ENCODE results near the gene ITGB5. TPM values are rescaled to one million over a fixed set of nuclear protein-coding genes. Genes with fewer than 3 reads are reported as not detected.

ITGB5 gene
- total RNA-seq, 4 donors from 2014 or later = 79.2 to 122 (median 110) TPM

GRCh38 chr3:124773351-124774326 is 113.5 kb downstream of the ITGB5 start:
- intact Hi-C loops (cut with DNase I) = no loop called here
- H3K4me3 ChIP-seq (replicated peaks in 1 of 3) = no peak overlapping the region
- peak overlapping the region in 2 of 3 donors; percentile 8 to 55 for H3K27ac ChIP-seq
- no peak for DNase-seq
- no peak for TF ChIP-seq POLR2A (IDR thresholded peaks at IDR 0.05)
- TF ChIP-seq, protein P1, sequence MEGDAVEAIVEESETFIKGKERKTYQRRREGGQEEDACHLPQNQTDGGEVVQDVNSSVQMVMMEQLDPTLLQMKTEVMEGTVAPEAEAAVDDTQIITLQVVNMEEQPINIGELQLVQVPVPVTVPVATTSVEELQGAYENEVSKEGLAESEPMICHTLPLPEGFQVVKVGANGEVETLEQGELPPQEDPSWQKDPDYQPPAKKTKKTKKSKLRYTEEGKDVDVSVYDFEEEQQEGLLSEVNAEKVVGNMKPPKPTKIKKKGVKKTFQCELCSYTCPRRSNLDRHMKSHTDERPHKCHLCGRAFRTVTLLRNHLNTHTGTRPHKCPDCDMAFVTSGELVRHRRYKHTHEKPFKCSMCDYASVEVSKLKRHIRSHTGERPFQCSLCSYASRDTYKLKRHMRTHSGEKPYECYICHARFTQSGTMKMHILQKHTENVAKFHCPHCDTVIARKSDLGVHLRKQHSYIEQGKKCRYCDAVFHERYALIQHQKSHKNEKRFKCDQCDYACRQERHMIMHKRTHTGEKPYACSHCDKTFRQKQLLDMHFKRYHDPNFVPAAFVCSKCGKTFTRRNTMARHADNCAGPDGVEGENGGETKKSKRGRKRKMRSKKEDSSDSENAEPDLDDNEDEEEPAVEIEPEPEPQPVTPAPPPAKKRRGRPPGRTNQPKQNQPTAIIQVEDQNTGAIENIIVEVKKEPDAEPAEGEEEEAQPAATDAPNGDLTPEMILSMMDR (IDR thresholded peaks at IDR 0.05) = no peak
- 94 to 95% methylated on average over 17 of the region's 17 CpGs for WGBS, 2 donors
- no peaks in the 10 kb centered on the region for H3K27me3 ChIP-seq
- no peaks in the 10 kb centered on the region for H3K9me3 ChIP-seq
- H3K36me3 ChIP-seq = peaks cover 0 to 1% of the 10 kb centered on the region in 2 donors
- H3K4me1 ChIP-seq = peaks cover 42 to 56% of the 10 kb centered on the region in 2 donors

GRCh38 chr3:124772081-124772831 is 114.9 kb downstream of the ITGB5 start:
- Histone ChIP-seq H3K36me3 (peaks cover 6 to 7% of the 10 kb centered on the region in 2 donors), H3K9me3 (no peaks in the 10 kb centered on the region), H3K4me3 (replicated peaks in 1 of 3) (no peak overlapping the region), H3K27me3 (no peaks in the 10 kb centered on the region), H3K27ac (peak overlapping the region; percentile 35 to 55 (median 50)), H3K4me1 (peaks cover 42 to 56% of the 10 kb centered on the region in 2 donors)
- peak; percentile 57 to 71 for DNase-seq
- 32 to 52% methylated on average over 17 of the region's 17 CpGs for WGBS, 2 donors
- no peak for TF ChIP-seq POLR2A (IDR thresholded peaks at IDR 0.05)
- TF ChIP-seq, protein P1 (IDR thresholded peaks at IDR 0.05) = no peak
- intact Hi-C loops (cut with DNase I) = no loop called here

- H3K9me3 ChIP-seq = no peaks in the 10 kb centered on the region
- H3K36me3 ChIP-seq = peaks cover 7 to 12% of the 10 kb centered on the region in 2 donors
- TF ChIP-seq, protein P1 (IDR thresholded peaks at IDR 0.05) = no peak
- TF ChIP-seq POLR2A (IDR thresholded peaks at IDR 0.05) = no peak
- peaks cover 37 to 51% of the 10 kb centered on the region in 2 donors for H3K4me1 ChIP-seq
- H3K4me3 ChIP-seq (replicated peaks in 1 of 3) = no peak overlapping the region
- H3K27ac ChIP-seq = peak overlapping the region in 2 of 3 donors; percentile 2 to 23
- 73 to 78% methylated on average over 2 of the region's 2 CpGs for WGBS, 2 donors
- no peaks in the 10 kb centered on the region for H3K27me3 ChIP-seq
- intact Hi-C loops (cut with DNase I) = no loop called here
- DNase-seq = no peak
Measured at GRCh38 chr3:124771083-124771445, 116.1 kb downstream of the ITGB5 start.

GRCh38 chr3:124770336-124771082 is 116.7 kb downstream of the ITGB5 start:
- Histone ChIP-seq H3K9me3 (no peaks in the 10 kb centered on the region), H3K4me3 (replicated peaks in 1 of 3) (no peak overlapping the region), H3K27me3 (no peaks in the 10 kb centered on the region), H3K4me1 (peaks cover 37 to 51% of the 10 kb centered on the region in 2 donors), H3K27ac (peak overlapping the region in 2 of 3 donors; percentile 2 to 33), H3K36me3 (peaks cover 7 to 12% of the 10 kb centered on the region in 2 donors)
- intact Hi-C loops (cut with DNase I) = no loop called here
- peak; percentile 74 to 80 for DNase-seq
- TF ChIP-seq, protein P1 (IDR thresholded peaks at IDR 0.05) = no peak
- TF ChIP-seq POLR2A (IDR thresholded peaks at IDR 0.05) = no peak
- WGBS, 2 donors = 50 to 67% methylated on average over 5 to 10 of the region's 10 CpGs
